ENCODE results near the gene HGFAC. TPM values are rescaled to one million over a fixed set of nuclear protein-coding genes. Genes with fewer than 3 reads are reported as not detected.

Gene HGFAC
- total RNA-seq, 3 donors from 2014 or later (not counting 1 experiment from before 2014, with no cell fraction given), result 0.43 to 0.54 TPM; not detected in 1

GRCh38 chr4:3396600-3396999 is 45.2 kb upstream of the HGFAC start:
- DNase-seq (no peak), ATAC-seq (no peak)
- WGBS (ENCODE audit: insufficient coverage), result 97% methylated on average over 2 of the region's 2 CpGs
- Mint-ChIP-seq H3K4me1 (no peaks in the 10 kb centered on the region), H3K27ac (no peak overlapping the region), H3K27me3 (ENCODE audit: low read depth in 2 of 2) (no peaks in the 10 kb centered on the region), H3K36me3 (no peaks in the 10 kb centered on the region), H3K9me3 (no peaks in the 10 kb centered on the region), H3K4me3 (no peak overlapping the region)
- H3K9me3 ChIP-seq (ENCODE audit: control insufficient read depth, insufficient read depth, low read length), result no peaks in the 10 kb centered on the region
- no peak overlapping the region for H3K4me3 ChIP-seq (ENCODE audit: low read length)
- intact Hi-C loops (cut with micrococcal nuclease), result no loop called here
- TF ChIP-seq, protein P1, sequence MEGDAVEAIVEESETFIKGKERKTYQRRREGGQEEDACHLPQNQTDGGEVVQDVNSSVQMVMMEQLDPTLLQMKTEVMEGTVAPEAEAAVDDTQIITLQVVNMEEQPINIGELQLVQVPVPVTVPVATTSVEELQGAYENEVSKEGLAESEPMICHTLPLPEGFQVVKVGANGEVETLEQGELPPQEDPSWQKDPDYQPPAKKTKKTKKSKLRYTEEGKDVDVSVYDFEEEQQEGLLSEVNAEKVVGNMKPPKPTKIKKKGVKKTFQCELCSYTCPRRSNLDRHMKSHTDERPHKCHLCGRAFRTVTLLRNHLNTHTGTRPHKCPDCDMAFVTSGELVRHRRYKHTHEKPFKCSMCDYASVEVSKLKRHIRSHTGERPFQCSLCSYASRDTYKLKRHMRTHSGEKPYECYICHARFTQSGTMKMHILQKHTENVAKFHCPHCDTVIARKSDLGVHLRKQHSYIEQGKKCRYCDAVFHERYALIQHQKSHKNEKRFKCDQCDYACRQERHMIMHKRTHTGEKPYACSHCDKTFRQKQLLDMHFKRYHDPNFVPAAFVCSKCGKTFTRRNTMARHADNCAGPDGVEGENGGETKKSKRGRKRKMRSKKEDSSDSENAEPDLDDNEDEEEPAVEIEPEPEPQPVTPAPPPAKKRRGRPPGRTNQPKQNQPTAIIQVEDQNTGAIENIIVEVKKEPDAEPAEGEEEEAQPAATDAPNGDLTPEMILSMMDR (IDR thresholded peaks at IDR 0.05), result no peak
- no peaks in the 10 kb centered on the region for H3K36me3 ChIP-seq (ENCODE audit: control insufficient read depth, insufficient read depth, low read length)
- no peak overlapping the region for H3K27ac ChIP-seq (ENCODE audit: low read length)
- H3K4me1 ChIP-seq (ENCODE audit: control insufficient read depth, insufficient read depth, low read length), result peaks cover under 1% of the 10 kb centered on the region
- no peaks in the 10 kb centered on the region for H3K27me3 ChIP-seq (ENCODE audit: control insufficient read depth, insufficient read depth, low read length)

DNA sequence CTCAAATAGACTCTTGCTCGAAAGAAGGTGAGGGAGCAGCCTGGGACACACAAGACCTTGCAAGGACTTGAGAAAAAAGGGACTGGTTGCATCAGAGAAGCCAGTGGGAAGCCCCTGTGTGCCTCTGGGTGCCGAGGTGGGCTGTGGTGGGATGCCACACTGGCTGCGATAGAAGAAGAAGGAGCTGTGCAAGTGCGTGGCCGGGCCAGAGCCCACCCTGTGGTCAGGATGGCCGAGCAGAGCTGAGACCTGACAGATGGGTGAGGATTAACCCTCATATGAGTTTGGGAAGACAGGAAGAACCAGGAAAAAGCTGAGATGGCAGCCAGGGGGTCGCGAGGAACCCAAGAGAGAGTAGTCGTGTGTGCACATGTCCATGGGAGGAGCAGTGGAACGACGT is 44.6 kb upstream of the HGFAC start:
- Histone ChIP-seq H3K4me1 (ENCODE audit: control insufficient read depth, insufficient read depth, low read length) (peaks cover 6% of the 10 kb centered on the region), H3K27me3 (ENCODE audit: control insufficient read depth, insufficient read depth, low read length) (no peaks in the 10 kb centered on the region), H3K4me3 (ENCODE audit: low read length) (no peak overlapping the region), H3K9me3 (ENCODE audit: control insufficient read depth, insufficient read depth, low read length) (no peaks in the 10 kb centered on the region), H3K27ac (ENCODE audit: low read length) (no peak overlapping the region), H3K36me3 (ENCODE audit: control insufficient read depth, insufficient read depth, low read length) (no peaks in the 10 kb centered on the region)
- 93% methylated on average over 11 of the region's 11 CpGs for WGBS (ENCODE audit: insufficient coverage)
- Mint-ChIP-seq H3K4me3 (no peak overlapping the region), H3K36me3 (no peaks in the 10 kb centered on the region), H3K9me3 (no peaks in the 10 kb centered on the region), H3K4me1 (peaks cover under 1 to 2% of the 10 kb centered on the region in 2 donors), H3K27me3 (ENCODE audit: low read depth in 2 of 2) (no peaks in the 10 kb centered on the region), H3K27ac (no peak overlapping the region)
- DNase-seq, result no peak
- intact Hi-C loops (cut with micrococcal nuclease), result no loop called here
- TF ChIP-seq, protein P1 (IDR thresholded peaks at IDR 0.05), result no peak
- ATAC-seq, result no peak

DNA sequence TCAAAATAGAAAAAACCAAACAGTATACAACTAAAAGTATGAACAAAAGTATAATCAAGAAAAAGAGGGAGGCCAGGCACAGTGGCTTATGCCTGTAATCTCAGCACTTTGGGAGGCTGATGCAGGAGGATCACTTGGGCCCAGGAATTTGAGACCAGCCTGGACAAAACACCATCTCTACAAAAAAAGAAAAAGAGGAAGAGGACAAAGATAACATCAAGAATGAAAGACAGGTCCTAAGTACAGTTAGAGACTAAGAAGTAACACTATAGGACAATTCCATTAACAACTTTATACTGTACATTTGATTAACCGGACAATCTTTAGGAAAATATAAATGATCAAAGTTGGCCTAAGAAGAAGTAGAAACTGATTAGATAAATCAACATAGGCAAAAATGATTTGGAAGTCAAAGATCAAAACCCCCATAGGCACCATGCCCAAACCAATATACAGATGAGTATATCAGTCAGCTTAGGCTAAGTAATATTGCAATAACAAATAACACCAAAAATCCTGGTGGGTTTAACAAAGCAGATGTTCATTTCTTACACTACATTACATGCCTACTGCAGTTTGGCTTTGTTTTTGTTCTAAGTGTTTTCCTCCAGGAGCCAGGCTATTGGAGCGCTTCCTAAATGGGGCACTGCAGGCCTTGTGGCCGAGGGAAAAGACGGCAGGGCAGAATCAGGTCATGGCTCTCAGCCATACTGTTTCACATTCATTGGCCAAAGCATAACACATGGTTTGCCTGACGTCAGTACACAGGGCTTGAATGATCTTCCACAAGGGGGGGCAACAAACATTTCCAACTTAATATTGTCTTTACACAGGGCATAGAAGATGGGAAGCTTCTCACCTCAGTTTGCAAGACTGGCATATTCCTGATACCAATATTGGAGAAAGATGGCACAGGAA is 42.2 kb upstream of the HGFAC start:
- Mint-ChIP-seq H3K4me3 (no peak overlapping the region), H3K27ac (no peak overlapping the region), H3K27me3 (ENCODE audit: low read depth in 2 of 2) (no peaks in the 10 kb centered on the region), H3K4me1 (peaks cover 11 to 13% of the 10 kb centered on the region in 2 donors), H3K36me3 (no peaks in the 10 kb centered on the region), H3K9me3 (no peaks in the 10 kb centered on the region)
- intact Hi-C loops (cut with micrococcal nuclease), result no loop called here
- H3K9me3 ChIP-seq (ENCODE audit: control insufficient read depth, insufficient read depth, low read length), result no peaks in the 10 kb centered on the region
- no peak overlapping the region for H3K27ac ChIP-seq (ENCODE audit: low read length)
- 75% methylated on average over 4 of the region's 5 CpGs for WGBS (ENCODE audit: insufficient coverage)
- DNase-seq, result peak in 1 of 2 donors; percentile 26
- no peak overlapping the region for H3K4me3 ChIP-seq (ENCODE audit: low read length)
- TF ChIP-seq, protein P1 (IDR thresholded peaks at IDR 0.05), result no peak
- H3K4me1 ChIP-seq (ENCODE audit: control insufficient read depth, insufficient read depth, low read length), result peaks cover 19% of the 10 kb centered on the region
- no peaks in the 10 kb centered on the region for H3K27me3 ChIP-seq (ENCODE audit: control insufficient read depth, insufficient read depth, low read length)
- no peaks in the 10 kb centered on the region for H3K36me3 ChIP-seq (ENCODE audit: control insufficient read depth, insufficient read depth, low read length)
- peak in 2 of 3 donors; percentile 49 to 57 for ATAC-seq

All from natural killer cell (primary cell).